SK-N-SH (cell line): Measurements from ENCODE around the gene GABRR1. TPM values are rescaled to one million over a fixed set of nuclear protein-coding genes. Genes with fewer than 3 reads are reported as not detected.

Experiments used
- CTCF ChIA-PET: fragments of 300-600, 350-600 bp; formaldehyde crosslinking; extraction: SDS; loops from one replicate; lab custom pipeline; 2021; lab: Yijun Ruan, JAX
- POLR2A ChIA-PET: fragments of 350-600 bp; sonication (Branson Sonifier 250); formaldehyde crosslinking; extraction: SDS; loops from one replicate; lab custom pipeline; 2020; ENCODE audit warnings: antibody characterized with exemption, inconsistent platforms; lab: Yijun Ruan, JAX
- DNase-seq: peaks from one replicate; pipeline ENCODE4 v3.0.0; 2012
- H2AFZ ChIP-seq: fragments of 200-600 bp; sonication (generic); 2 replicates; pipeline ENCODE4 v1.8.1; 2016; ENCODE audit warnings: antibody characterized with exemption, mild to moderate bottlenecking, low read depth
- H3F3A ChIP-seq: fragments of 200-600 bp; sonication (generic); replicated peaks from 2 replicates; pipeline ENCODE3; 2016; ENCODE audit warnings: antibody characterized with exemption, mild to moderate bottlenecking; ENCODE audit not compliant: insufficient read depth
- H3K27ac ChIP-seq, 2 experiments: fragments of 200-500 bp in 1 of 2; fragments of 200-600 bp in 1 of 2; sonication (Bioruptor generic) in 1 of 2; sonication (generic), shearing (Covaris generic) in 1 of 2; 2 replicates each; pipeline versions ENCODE4 v1.5.1 to v1.6.1; 2014 to 2016; ENCODE audit warnings: low read depth in 2 of 2, inconsistent platforms in 1 of 2, low read length in 1 of 2, mild to moderate bottlenecking in 1 of 2, mixed read lengths in 1 of 2
- H3K27me3 ChIP-seq: fragments of 200-600 bp; sonication (generic), shearing (Covaris generic); 2 replicates; pipeline ENCODE4 v1.6.1; 2016; ENCODE audit warnings: mixed run types; ENCODE audit not compliant: insufficient read depth
- H3K36me3 ChIP-seq, 2 experiments: fragments of 200-500 bp in 1 of 2; fragments of 200-600 bp in 1 of 2; sonication (Bioruptor generic) in 1 of 2; sonication (generic) in 1 of 2; replicated peaks in 1 of 2; 2 replicates each; pipeline versions ENCODE3 to v1.5.1; 2014 to 2016; ENCODE audit warnings: low read length in 1 of 2, mild to moderate bottlenecking in 1 of 2; ENCODE audit not compliant: insufficient read depth in 2 of 2, control insufficient read depth in 1 of 2
- H3K4me1 ChIP-seq, 2 experiments: fragments of 200-500 bp in 1 of 2; fragments of 200-600 bp in 1 of 2; sonication (Bioruptor generic) in 1 of 2; sonication (generic), shearing (Covaris generic) in 1 of 2; 2 replicates each; pipeline versions ENCODE4 v1.5.1 to v1.6.1; 2014 to 2016; ENCODE audit warnings: low read depth in 1 of 2, low read length in 1 of 2, mixed run types in 1 of 2; ENCODE audit not compliant: insufficient read depth in 2 of 2, control insufficient read depth in 1 of 2
- H3K4me2 ChIP-seq: fragments of 200-600 bp; sonication (generic), shearing (Covaris generic); 2 replicates; pipeline ENCODE4 v1.6.1; 2017; ENCODE audit warnings: mixed run types
- H3K4me3 ChIP-seq, 2 experiments: fragments of 200-500 bp in 1 of 2; fragments of 200-600 bp in 1 of 2; sonication (Bioruptor generic) in 1 of 2; sonication (generic), shearing (Covaris generic) in 1 of 2; 2 replicates each; pipeline versions ENCODE4 v1.5.1 to v1.8.1; 2014 to 2016; ENCODE audit warnings: low read depth in 2 of 2, inconsistent platforms in 1 of 2, low read length in 1 of 2, mild to moderate bottlenecking in 1 of 2, mixed read lengths in 1 of 2, moderate library complexity in 1 of 2
- H3K79me2 ChIP-seq: fragments of 200-600 bp; sonication (generic); 2 replicates; pipeline ENCODE4 v1.8.1; 2017; ENCODE audit warnings: mild to moderate bottlenecking; ENCODE audit not compliant: insufficient read depth
- H3K9ac ChIP-seq: fragments of 200-600 bp; sonication (generic); 2 replicates; pipeline ENCODE4 v1.6.1; 2017; ENCODE audit warnings: mixed run types
- H3K9me2 ChIP-seq: fragments of 200-600 bp; sonication (generic); 2 replicates; pipeline ENCODE4 v1.6.1; 2017; ENCODE audit warnings: mixed run types
- H3K9me3 ChIP-seq: fragments of 200-600 bp; sonication (generic); 2 replicates; pipeline ENCODE4 v1.6.1; 2017; ENCODE audit warnings: mixed run types, mild to moderate bottlenecking, moderate library complexity
- H4K20me1 ChIP-seq: fragments of 200-600 bp; sonication (generic); 2 replicates; pipeline ENCODE4 v1.6.1; 2017; ENCODE audit warnings: mild to moderate bottlenecking, mixed run types; ENCODE audit not compliant: insufficient read depth
- EP300 ChIP-seq, 2 experiments: IDR thresholded peaks; 2 replicates each; pipeline versions ENCODE4 v1.4.0 to v1.6.1; 2012; ENCODE audit warnings: borderline replicate concordance in 1 of 2, low read depth in 1 of 2, low read length in 1 of 2
- EZH2phosphoT487 ChIP-seq: fragments of 200-600 bp; sonication (generic); IDR thresholded peaks from 2 replicates; pipeline ENCODE4 v1.6.1; 2017; ENCODE audit warnings: low read depth, mixed run types, mild to moderate bottlenecking, antibody characterized with exemption, moderate library complexity, borderline replicate concordance
- FOSL2 ChIP-seq: IDR thresholded peaks from 2 replicates; pipeline ENCODE4 v1.4.0; 2012; ENCODE audit warnings: low read depth, mild to moderate bottlenecking, moderate library complexity, borderline replicate concordance
- FOXJ3 ChIP-seq: sonication (generic); formaldehyde crosslinking; IDR thresholded peaks from 2 replicates; pipeline ENCODE4 v1.5.1; 2020; ENCODE audit warnings: mild to moderate bottlenecking, missing genetic modification reagents
- FOXM1 ChIP-seq: IDR thresholded peaks from 2 replicates; pipeline ENCODE4 v1.4.0; 2012; ENCODE audit warnings: low read depth, mild to moderate bottlenecking
- IRF3 ChIP-seq: fragments of 150-350 bp; IDR thresholded peaks from 2 replicates; pipeline ENCODE4 v1.6.1; 2016; ENCODE audit warnings: mild to moderate bottlenecking, low read depth, low read length
- JUND ChIP-seq: IDR thresholded peaks from 2 replicates; pipeline ENCODE4 v1.4.0; 2012
- MXI1 ChIP-seq: IDR thresholded peaks from 2 replicates; pipeline ENCODE4 v1.6.1; 2012; ENCODE audit warnings: mild to moderate bottlenecking, low read depth, low read length, improper control_type of control experiment
- NFIC ChIP-seq: IDR thresholded peaks from 2 replicates; pipeline ENCODE4 v1.4.0; 2012; ENCODE audit warnings: borderline replicate concordance
- NRF1 ChIP-seq: IDR thresholded peaks from 2 replicates; pipeline ENCODE4 v1.6.1; 2012; ENCODE audit warnings: low read depth, mild to moderate bottlenecking, low read length
- POLR2AphosphoS5 ChIP-seq: IDR thresholded peaks from 2 replicates; pipeline ENCODE4 v1.6.1; 2012; ENCODE audit warnings: low read depth, low read length
- RAD21 ChIP-seq: IDR thresholded peaks from 2 replicates; pipeline ENCODE4 v1.6.1; 2012; ENCODE audit warnings: mild to moderate bottlenecking, low read length
- REST ChIP-seq: IDR thresholded peaks from 2 replicates; pipeline ENCODE4 v1.6.1; 2012; ENCODE audit warnings: mild to moderate bottlenecking, low read depth, low read length, moderate library complexity
- RFX5 ChIP-seq: IDR thresholded peaks from 2 replicates; pipeline ENCODE4 v1.6.1; 2012; ENCODE audit warnings: mild to moderate bottlenecking, improper control_type of control experiment, low read length
- RXRA ChIP-seq: IDR thresholded peaks from 2 replicates; pipeline ENCODE4 v1.4.0; 2012; ENCODE audit warnings: low read depth, mild to moderate bottlenecking, borderline replicate concordance
- SMC3 ChIP-seq: IDR thresholded peaks from 2 replicates; pipeline ENCODE4 v1.6.1; 2012; ENCODE audit warnings: low read depth, low read length, improper control_type of control experiment
- TAF1 ChIP-seq: IDR thresholded peaks from 2 replicates; pipeline ENCODE4 v1.6.1; 2012; ENCODE audit warnings: low read depth, mild to moderate bottlenecking, low read length, moderate library complexity, borderline replicate concordance
- TCF12 ChIP-seq: IDR thresholded peaks from 2 replicates; pipeline ENCODE4 v1.4.0; 2012
- ZBTB33 ChIP-seq: IDR thresholded peaks from 2 replicates; pipeline ENCODE4 v1.4.0; 2012; ENCODE audit warnings: low read depth, borderline replicate concordance
- WGBS: methylation state at CpG from one replicate; pipeline ENCODE4 v1.1.6; 2017; ENCODE audit warnings: low lambda C conversion rate; 5-methylcytosine and 5-hydroxymethylcytosine counted together
- polyA plus RNA-seq, 3 experiments: library from polyadenylated mRNA; depleted of rRNA; stranded (reverse); fragments of >200 nt; gene quantifications; 2 replicates each; pipeline ENCODE4 v1.2.3, GENCODE V29; 2012

GABRR1 gene
- polyA plus RNA-seq, 1 of the 3 experiments (the other 2 are of a cell fraction): not detected

GRCh38 chr6:89180112-89180511 is 37.0 kb downstream of the GABRR1 start:
- POLR2A ChIA-PET: no interaction called here
- no peak overlapping the region for H3K4me3 ChIP-seq
- TF ChIP-seq MXI1 (no peak), NFIC (no peak), IRF3 (no peak), FOXM1 (no peak), RAD21 (no peak), SMC3 (no peak), EP300 (IDR thresholded peaks at IDR 0.05; ENCODE audit: borderline replicate concordance in 1 of 2, low read depth in 1 of 2, low read length in 1 of 2) (no peak), POLR2AphosphoS5 (no peak), FOSL2 (no peak), JUND (no peak), TAF1 (no peak), NRF1 (no peak)
- no peak overlapping the region for H3K27ac ChIP-seq
- H3K79me2 ChIP-seq: no peaks in the 10 kb centered on the region
- H3K9me2 ChIP-seq: no peaks in the 10 kb centered on the region
- no peak overlapping the region for H3K4me2 ChIP-seq
- H3K9ac ChIP-seq: no peak overlapping the region
- CTCF ChIA-PET: no interaction called here
- H3K4me1 ChIP-seq: no peaks in the 10 kb centered on the region
- no peaks in the 10 kb centered on the region for H3K9me3 ChIP-seq
- H3K27me3 ChIP-seq: no peaks in the 10 kb centered on the region
- DNase-seq: no peak
- WGBS: 77% methylated on average over 8 of the region's 13 CpGs
- H2AFZ ChIP-seq: no peak overlapping the region
- no peaks in the 10 kb centered on the region for H3F3A ChIP-seq
- no peaks in the 10 kb centered on the region for H4K20me1 ChIP-seq
- H3K36me3 ChIP-seq: no peaks in the 10 kb centered on the region

GRCh38 chr6:89173634-89174033 is 43.5 kb downstream of the GABRR1 start:
- CTCF ChIA-PET: no interaction called here
- 83% methylated on average over 4 of the region's 4 CpGs for WGBS
- H3K9me2 ChIP-seq: no peaks in the 10 kb centered on the region

More at GRCh38 chr6:89173634-89174033, 43.5 kb downstream of the GABRR1 start:
- Histone ChIP-seq H3K9me3 (no peaks in the 10 kb centered on the region), H3F3A (no peaks in the 10 kb centered on the region), H3K36me3 (no peaks in the 10 kb centered on the region), H4K20me1 (no peaks in the 10 kb centered on the region), H2AFZ (no peak overlapping the region), H3K4me1 (no peaks in the 10 kb centered on the region), H3K27me3 (no peaks in the 10 kb centered on the region), H3K4me3 (no peak overlapping the region), H3K9ac (no peak overlapping the region), H3K4me2 (no peak overlapping the region), H3K27ac (no peak overlapping the region), H3K79me2 (no peaks in the 10 kb centered on the region)
- no peak for DNase-seq
- POLR2A ChIA-PET: no interaction called here
- TF ChIP-seq MXI1 (no peak), FOXJ3 (CRISPR knock-in tag) (no peak), FOXM1 (no peak), EZH2phosphoT487 (no peak), RAD21 (no peak), TCF12 (no peak), NRF1 (no peak), RXRA (no peak), REST (no peak), RFX5 (no peak), ZBTB33 (no peak)
